GM21717 (cell line): ENCODE results near the gene MFAP3L.
"Not testable (repeated sequence)": the region's sequence is repeated elsewhere in the genome, so short reads cannot be mapped to it uniquely, and the experiment has no call there.

Experiments used
- ATAC-seq: cut with Tn5 transposase; IDR thresholded peaks from one replicate; pipeline ENCODE4 v1.9.1; 2021; ENCODE audit warnings: mild to moderate bottlenecking, moderate library complexity; ENCODE audit not compliant: unreplicated experiment

The MFAP3L gene

DNA sequence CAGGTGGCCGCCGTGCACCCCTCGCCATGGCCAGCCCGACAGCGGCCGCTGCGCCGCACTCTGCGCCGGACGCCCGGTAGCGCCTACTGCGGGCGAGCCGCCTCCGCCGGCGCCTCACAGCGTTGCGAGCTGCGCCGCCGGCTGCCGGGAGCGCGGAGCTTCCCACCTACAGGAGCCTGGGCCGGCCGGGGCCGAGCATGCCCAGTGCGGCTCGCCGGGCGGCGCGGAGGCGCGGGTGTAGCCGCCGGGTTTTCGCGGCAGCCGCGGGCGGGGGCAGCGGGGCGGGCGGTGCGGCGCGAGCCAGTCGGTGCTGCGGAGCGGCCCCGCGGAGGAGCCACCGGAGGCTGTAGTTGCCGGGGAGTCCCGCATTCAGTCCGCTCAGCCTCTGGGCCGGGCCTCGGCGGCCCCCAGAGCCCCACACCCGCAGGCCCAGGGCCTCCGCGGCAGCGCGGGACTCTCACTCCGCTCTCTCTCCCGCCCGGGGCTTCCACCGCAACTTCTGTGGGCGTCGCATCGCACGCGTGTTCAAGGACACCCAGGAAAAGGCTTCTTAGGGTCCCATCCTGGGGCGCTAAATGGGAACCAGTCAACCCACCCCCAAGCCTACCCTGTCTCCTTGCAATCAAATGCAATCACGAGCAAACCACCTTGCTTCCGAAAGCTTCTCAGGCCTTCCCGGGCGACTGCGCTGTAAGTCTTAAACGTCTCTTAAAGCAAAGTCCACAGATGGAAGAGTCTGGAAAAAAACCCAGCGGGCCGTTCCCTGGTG, at the start of gene MFAP3L:
MFAP3L (minus strand) TSS at position 143 of the 769 bp plus-strand sequence. CDS start 20,518 bp downstream, outside the sequence.
- ATAC-seq: peak; percentile 80

DNA sequence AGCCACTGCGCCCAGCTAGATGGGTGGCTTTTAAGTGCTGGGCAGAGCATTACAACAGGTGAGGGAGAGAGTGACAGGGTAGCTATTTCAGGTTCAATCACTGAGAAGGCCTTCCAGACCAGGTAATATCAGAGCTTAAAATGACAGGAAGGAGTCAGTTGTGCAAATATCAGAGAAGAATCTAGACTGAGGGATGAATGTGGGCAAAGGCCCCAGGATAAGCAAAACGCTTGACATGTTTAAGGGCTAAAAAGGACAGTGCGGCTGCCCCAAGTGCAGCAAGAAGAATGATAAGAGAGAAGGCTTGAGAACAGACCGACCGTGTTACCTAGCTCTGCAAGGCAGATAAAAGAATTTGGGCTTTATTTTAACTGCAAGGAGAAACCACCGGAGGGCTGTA, 45.0 kb upstream of the MFAP3L start:
- no peak for ATAC-seq

DNA sequence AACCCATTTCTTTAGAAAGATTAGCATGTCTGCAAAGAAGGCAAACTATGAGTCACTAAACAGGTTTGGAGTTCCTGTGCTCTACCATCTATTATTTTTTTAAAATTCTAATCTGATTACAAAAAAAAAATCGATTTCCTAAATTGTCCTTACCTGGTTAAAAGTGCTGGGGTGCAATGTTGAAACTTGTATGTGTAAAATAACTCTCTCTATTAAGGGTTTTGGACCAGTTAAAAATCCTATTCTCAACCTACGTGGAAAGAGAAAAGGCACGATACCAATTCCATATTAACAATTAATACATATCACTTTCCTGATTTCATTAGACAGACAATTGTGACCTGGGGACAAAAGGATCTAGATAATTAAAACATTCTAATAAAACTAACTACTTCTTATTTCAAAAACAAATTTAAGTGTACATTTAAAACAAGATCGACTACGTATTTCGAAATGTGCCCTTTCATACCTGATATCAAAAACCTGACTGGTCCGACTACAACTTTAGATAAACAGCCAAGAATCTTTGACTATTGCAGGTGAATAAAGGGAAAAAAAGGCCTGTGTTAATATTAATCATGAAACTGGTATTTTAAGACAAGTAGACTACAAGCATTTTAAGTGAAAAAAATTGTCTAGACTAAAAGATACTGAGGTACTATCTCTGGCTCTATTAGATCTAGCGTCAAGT, 42.4 kb upstream of the MFAP3L start:
- ATAC-seq: no peak

GRCh38 chr4:170059421-170059820, 33.2 kb upstream of the MFAP3L start:
- ATAC-seq: no peak

DNA sequence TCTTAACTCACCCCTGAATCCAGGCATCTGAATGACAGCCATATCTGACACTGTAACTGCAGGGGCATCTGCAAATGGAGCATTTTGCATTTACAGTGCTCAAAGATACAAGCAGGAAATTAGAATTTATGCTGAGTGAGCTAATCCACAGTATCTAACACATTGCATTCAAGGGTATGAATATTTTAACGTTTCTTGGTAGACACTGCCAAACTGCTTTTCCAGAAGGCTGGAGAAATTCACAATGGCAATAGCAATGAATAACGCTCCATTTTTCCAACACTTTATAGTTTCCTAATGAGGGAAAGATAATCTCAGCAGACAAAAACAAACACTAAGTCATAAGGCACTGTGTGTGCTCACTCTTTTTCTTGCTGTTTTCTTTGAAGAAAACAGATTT, 32.6 kb upstream of the MFAP3L start:
- no peak for ATAC-seq

- ATAC-seq: no peak
Measured at GRCh38 chr4:170057866-170058265, 31.7 kb upstream of the MFAP3L start.

- no peak for ATAC-seq
Measured at GRCh38 chr4:170052919-170053318, 26.7 kb upstream of the MFAP3L start.

- no peak for ATAC-seq
Measured at GRCh38 chr4:170051402-170051801, 25.2 kb upstream of the MFAP3L start.

DNA sequence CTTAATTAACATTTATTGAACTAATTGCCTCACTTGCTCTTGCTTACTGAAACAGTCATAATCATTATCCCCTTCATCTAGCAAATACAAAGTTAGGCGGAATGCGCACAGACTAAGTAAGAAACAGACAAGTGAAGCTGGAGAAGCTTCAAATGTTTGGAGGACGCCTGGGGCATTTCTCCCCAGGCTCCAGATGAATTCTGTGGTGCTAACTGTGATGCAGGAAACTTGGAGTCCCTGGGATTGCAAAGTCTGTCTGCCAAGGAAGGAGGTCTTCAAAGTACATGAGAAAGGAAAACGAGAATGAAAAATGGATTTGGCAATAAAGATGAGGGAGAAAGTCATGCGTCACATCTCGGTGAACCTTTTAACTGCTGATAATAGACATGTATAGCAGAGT, 23.6 kb upstream of the MFAP3L start:
- ATAC-seq: no peak

- ATAC-seq: no peak
Measured at GRCh38 chr4:170047771-170048354, 21.7 kb upstream of the MFAP3L start.

GRCh38 chr4:170046156-170046555, 20.0 kb upstream of the MFAP3L start:
- not testable (repeated sequence) for ATAC-seq

DNA sequence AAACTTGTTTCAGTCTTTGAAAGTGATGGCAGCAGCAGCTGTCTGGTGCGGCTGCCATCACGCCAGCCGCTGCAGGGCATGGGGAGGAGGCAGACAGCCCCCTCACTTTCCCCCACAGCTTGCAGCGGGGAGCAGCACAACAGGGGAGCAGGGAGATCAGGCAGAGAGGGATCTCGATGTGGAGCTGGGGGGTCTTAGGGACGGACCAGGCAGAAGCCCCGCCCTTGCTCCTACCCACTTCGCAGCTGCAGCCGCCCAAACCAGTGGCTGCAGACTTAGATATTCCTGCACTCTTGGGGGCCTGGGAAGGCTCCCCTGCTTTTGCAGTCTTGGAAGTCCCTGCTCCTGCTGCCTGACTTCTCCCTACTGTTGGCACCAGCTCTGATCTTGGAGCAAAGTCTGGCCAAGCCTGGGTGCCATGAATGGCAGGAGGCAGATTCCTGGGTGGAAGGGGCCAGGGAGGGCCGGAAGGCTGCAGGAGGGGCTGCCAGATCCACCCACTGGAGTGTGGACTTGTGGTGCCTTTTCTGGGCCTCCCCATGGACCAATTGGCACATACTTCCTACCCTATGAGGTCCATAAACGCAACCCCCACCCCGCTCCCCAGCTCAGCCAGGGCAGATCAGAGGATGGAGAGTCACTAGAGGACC, 14.0 kb upstream of the MFAP3L start:
- ATAC-seq: no peak

GRCh38 chr4:170038769-170039168, 12.6 kb upstream of the MFAP3L start:
- ATAC-seq: no peak

DNA sequence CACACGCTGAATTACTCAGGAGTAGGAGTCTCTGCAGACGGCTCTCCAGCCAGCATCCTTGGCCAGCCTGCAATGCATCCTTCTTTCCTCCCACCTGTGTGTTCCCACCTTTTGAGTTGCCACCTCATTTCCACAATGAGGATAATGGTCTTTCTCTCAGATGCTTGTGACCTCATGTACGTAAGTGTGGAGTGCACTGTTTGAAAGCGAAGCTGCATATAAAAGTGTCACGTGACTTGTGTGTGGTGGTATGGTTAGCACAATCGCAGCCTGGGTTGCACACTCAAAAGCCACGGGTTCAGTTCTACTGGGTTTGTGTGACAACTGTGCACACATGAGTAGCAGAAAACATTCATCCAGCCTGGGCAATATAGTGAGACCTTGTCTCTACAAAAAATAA, 12.0 kb upstream of the MFAP3L start:
- no peak for ATAC-seq

DNA sequence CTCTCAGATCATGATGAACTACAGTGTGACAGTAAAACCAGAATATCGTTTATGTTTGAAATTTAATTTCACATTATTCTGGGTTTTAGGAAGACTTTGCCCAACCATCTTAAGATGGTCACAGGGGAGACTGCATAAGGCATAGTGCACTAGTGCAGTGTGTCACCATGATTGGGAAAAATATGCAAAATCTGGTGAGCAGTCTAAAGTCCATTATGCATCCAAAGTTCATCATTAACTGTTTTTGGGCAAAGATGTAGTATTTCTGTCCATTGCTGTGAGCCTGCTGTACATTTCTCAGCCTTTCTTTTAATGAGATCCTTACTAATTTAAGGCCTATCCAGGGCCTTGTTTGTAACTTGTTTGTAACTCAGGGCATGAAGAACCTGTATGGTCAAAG, 11.3 kb upstream of the MFAP3L start:
- no peak for ATAC-seq

DNA sequence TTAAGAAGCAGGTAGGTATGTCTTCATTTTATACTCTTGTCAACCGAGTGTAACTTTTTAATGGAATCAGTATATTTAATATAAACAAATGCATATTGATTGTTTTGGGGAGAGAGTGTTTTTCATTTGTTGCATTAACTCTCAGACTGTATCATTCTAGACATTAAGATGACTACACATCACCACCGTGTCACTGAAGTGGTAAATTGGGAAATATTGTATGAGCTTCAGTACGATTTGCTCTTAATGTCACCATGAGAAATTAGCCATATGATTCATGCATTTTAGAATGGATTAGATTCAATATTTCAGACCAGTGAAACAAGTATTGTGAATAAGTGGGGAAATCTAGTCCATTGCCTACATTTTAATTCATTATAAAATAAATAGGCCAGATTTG, 9.7 kb upstream of the MFAP3L start:
- ATAC-seq: no peak

DNA sequence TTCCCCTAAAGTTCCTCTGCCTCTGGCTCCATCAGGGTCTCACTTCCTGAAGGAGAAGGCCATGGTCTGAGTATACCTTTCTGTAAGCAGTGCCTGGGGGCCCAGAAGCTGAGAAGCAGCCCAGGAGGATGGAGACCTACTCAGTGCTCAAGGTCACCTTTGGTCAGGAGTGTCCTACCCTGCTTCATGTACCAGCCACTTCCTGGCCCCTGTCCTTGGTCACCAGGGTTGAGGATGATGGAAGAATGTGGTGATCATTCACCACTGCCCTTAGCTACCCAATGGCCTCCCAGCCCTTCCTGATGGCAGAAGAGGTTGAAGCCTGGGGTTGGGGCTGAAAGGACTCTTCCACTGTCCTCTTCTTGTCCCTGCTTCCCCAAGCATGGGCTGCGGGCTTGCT, 9.0 kb upstream of the MFAP3L start:
- no peak for ATAC-seq

GRCh38 chr4:170033999-170034398, 7.8 kb upstream of the MFAP3L start:
- no peak for ATAC-seq

DNA sequence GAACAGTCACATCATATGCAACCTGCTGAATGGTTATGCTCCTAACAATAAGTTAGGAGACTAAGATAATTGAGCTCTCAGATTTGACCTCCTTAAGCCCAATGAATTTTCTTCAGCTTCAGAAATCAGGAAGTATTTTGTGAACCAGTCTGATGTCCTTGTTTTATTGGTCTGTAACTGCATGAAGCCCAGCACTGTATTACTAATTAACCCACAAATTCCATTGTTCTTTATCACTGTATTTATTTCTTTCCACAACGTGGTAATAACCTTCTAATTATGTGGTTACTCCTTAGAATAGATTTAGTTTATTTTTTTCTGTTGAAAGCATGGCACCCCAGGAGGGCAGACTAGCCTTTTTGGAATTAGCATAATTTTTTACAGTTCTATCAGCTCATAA, 3.9 kb upstream of the MFAP3L start:
- ATAC-seq: no peak

- peak; percentile 83 for ATAC-seq
Measured at GRCh38 chr4:170027181-170027829, 1.1 kb upstream of the MFAP3L start.
